Body of pancreas (tissue), 4 donors: ENCODE results near the gene MAGOHB. TPM values are rescaled to one million over a fixed set of nuclear protein-coding genes. Genes with fewer than 3 reads are reported as not detected.

Source experiments
- ATAC-seq: fragments of 150-250 bp; one replicate; pipeline ENCODE4 v1.9.1; 2016
- DNase-seq, 4 donors: peaks; one replicate each; pipeline ENCODE4 v3.0.0-alpha.2; 2019
- H3K27ac ChIP-seq, 4 donors: fragments of 200-600 bp; sonication (generic); 1 replicate in 3 of 4; 2 replicates in 1 of 4; pipeline versions ENCODE4 v1.5.1 to v1.6.1; 2016 to 2019; ENCODE audit warnings: mild to moderate bottlenecking in 1 of 4, mixed read lengths in 1 of 4, moderate library complexity in 1 of 4
- H3K27me3 ChIP-seq, 2 donors: fragments of 200-600 bp; sonication (generic); one replicate each; pipeline ENCODE4 v1.6.0; 2016; ENCODE audit warnings: mild to moderate bottlenecking in 1 of 2
- H3K36me3 ChIP-seq, 2 donors: fragments of 200-600 bp; sonication (generic); replicated peaks in 1 of 2; 2 replicates each; pipeline ENCODE4 v1.5.1; 2016; ENCODE audit warnings: low read depth in 2 of 2; ENCODE audit not compliant: insufficient read depth in 1 of 2
- H3K4me1 ChIP-seq: fragments of 200-600 bp; sonication (generic); one replicate; pipeline ENCODE4 v1.6.0; 2016
- H3K4me3 ChIP-seq, 2 donors: fragments of 200-600 bp; sonication (generic); 1 replicate in 1 of 2; 2 replicates in 1 of 2; pipeline ENCODE4 v1.5.1; 2016 to 2019
- H3K9me3 ChIP-seq, 3 donors: fragments of 200-600 bp; sonication (generic); 1 replicate in 2 of 3; 2 replicates in 1 of 3; pipeline ENCODE4 v1.5.1; 2016
- CTCF ChIP-seq, 7 experiments: fragments of 450-650 bp in 4 of 7; fragments of 200-600 bp in 3 of 7; sonication (generic) in 3 of 7; IDR thresholded peaks; one replicate each; pipeline ENCODE4 v1.5.1; 2016 to 2019; ENCODE audit warnings: antibody characterized with exemption in 7 of 7
- POLR2A ChIP-seq, 3 donors: fragments of 450-650 bp; IDR thresholded peaks; one replicate each; pipeline ENCODE4 v1.6.1; 2016; ENCODE audit warnings: antibody characterized with exemption in 3 of 3, mild to moderate bottlenecking in 2 of 3
- WGBS, 2 donors: methylation state at CpG; one replicate each; pipeline ENCODE4 v1.1.5; 2017; 5-methylcytosine and 5-hydroxymethylcytosine counted together
- intact Hi-C: fragments of 100-400 bp; cut with DNase I; formaldehyde crosslinking; loops from one replicate; pipeline ENCODE4 v1.15.1; 2023
- total RNA-seq, 2 donors: library from RNA; depleted of rRNA; stranded (reverse); fragments of >200 nt; gene quantifications; one replicate each; pipeline ENCODE4 v1.1.0, GENCODE V29; 2016

Gene MAGOHB
- total RNA-seq, 2 donors from 2014 or later: 16.9 to 17.5 TPM

- no peak overlapping the region for H3K4me3 ChIP-seq
- no peak for ATAC-seq
- TF ChIP-seq POLR2A (IDR thresholded peaks at IDR 0.05) (no peak), CTCF (IDR thresholded peaks at IDR 0.05) (no peak)
- WGBS, 2 donors: 75 to 78% methylated on average over 2 of the region's 2 CpGs
- no peaks in the 10 kb centered on the region for H3K4me1 ChIP-seq
- no peaks in the 10 kb centered on the region for H3K36me3 ChIP-seq
- no peaks in the 10 kb centered on the region for H3K27me3 ChIP-seq
- no peaks in the 10 kb centered on the region for H3K9me3 ChIP-seq
- DNase-seq: no peak
- intact Hi-C loops: no loop called here
- no peak overlapping the region for H3K27ac ChIP-seq
These were observed 21.9 kb upstream of the MAGOHB start for GRCh38 chr12:10635306-10635705.

- 81 to 82% methylated on average over 5 of the region's 5 CpGs for WGBS, 2 donors
- no peak for ATAC-seq
- no peak for DNase-seq
- Histone ChIP-seq H3K9me3 (no peaks in the 10 kb centered on the region), H3K36me3 (no peaks in the 10 kb centered on the region), H3K4me1 (no peaks in the 10 kb centered on the region), H3K27me3 (no peaks in the 10 kb centered on the region), H3K27ac (no peak overlapping the region), H3K4me3 (no peak overlapping the region)
- intact Hi-C loops: no loop called here
- no peak for TF ChIP-seq POLR2A (IDR thresholded peaks at IDR 0.05)
- TF ChIP-seq CTCF (IDR thresholded peaks at IDR 0.05): no peak
These were observed 21.0 kb upstream of the MAGOHB start for GRCh38 chr12:10634427-10634826.

GRCh38 chr12:10633541-10633940 is 20.1 kb upstream of the MAGOHB start:
- 65 to 67% methylated on average over 3 of the region's 3 CpGs for WGBS, 2 donors
- intact Hi-C loops: no loop called here
- Histone ChIP-seq H3K4me1 (no peaks in the 10 kb centered on the region), H3K27ac (no peak overlapping the region), H3K4me3 (no peak overlapping the region), H3K36me3 (no peaks in the 10 kb centered on the region), H3K27me3 (no peaks in the 10 kb centered on the region), H3K9me3 (no peaks in the 10 kb centered on the region)
- TF ChIP-seq POLR2A (IDR thresholded peaks at IDR 0.05) (no peak), CTCF (IDR thresholded peaks at IDR 0.05) (no peak)
- no peak for DNase-seq
- no peak for ATAC-seq

GRCh38 chr12:10632226-10632625 is 18.8 kb upstream of the MAGOHB start:
- DNase-seq (no peak), ATAC-seq (no peak)
- Histone ChIP-seq H3K27ac (no peak overlapping the region), H3K9me3 (no peaks in the 10 kb centered on the region), H3K27me3 (no peaks in the 10 kb centered on the region), H3K4me3 (no peak overlapping the region), H3K36me3 (no peaks in the 10 kb centered on the region), H3K4me1 (no peaks in the 10 kb centered on the region)
- TF ChIP-seq CTCF (IDR thresholded peaks at IDR 0.05) (no peak), POLR2A (IDR thresholded peaks at IDR 0.05) (no peak)
- intact Hi-C loops: no loop called here

- H3K9me3 ChIP-seq: no peaks in the 10 kb centered on the region
- no peak overlapping the region for H3K27ac ChIP-seq
- no peak overlapping the region for H3K4me3 ChIP-seq
- no peaks in the 10 kb centered on the region for H3K27me3 ChIP-seq
- intact Hi-C loops: no loop called here
- H3K36me3 ChIP-seq: no peaks in the 10 kb centered on the region
- TF ChIP-seq CTCF (IDR thresholded peaks at IDR 0.05) (no peak), POLR2A (IDR thresholded peaks at IDR 0.05) (no peak)
- no peak for ATAC-seq
- WGBS, 2 donors: 34 to 35% methylated on average over 3 of the region's 3 CpGs
- H3K4me1 ChIP-seq: no peaks in the 10 kb centered on the region
- DNase-seq: no peak
These were observed 11.2 kb upstream of the MAGOHB start for GRCh38 chr12:10624605-10625004.
